GM19193 (cell line): Measurements from ENCODE around the gene C18orf63.

Experiments used
- POLR2A ChIP-seq: IDR thresholded peaks from 4 replicates; pipeline ENCODE4 v1.6.1; 2011; ENCODE audit not compliant: insufficient read depth, insufficient read length; ENCODE audit errors: extremely low read depth

The C18orf63 gene

DNA sequence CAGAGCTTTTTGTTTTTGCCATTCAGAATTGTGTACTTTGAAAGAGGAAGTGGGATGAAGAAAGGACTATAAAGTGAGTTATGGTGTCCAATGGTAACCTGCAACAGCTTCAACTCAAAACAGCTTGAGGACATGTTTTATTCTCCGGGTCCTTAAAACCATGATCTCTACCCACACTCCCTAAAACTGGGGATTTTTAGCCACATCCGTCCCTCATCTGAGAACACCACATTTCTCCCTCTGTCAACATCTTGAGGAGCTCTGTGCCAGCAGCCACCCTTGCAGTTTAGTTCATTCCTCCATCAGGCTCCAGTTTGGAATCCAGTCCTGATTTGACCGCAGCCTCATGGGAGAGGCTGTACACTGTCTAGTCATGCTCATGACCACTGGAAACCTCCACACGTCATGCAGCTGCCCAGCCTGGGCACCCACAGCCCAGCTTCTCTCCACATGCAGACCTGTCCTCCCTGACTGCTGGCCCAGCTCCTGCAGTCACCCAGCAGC is 62.6 kb downstream of the C18orf63 start:
- no peak for TF ChIP-seq POLR2A

DNA sequence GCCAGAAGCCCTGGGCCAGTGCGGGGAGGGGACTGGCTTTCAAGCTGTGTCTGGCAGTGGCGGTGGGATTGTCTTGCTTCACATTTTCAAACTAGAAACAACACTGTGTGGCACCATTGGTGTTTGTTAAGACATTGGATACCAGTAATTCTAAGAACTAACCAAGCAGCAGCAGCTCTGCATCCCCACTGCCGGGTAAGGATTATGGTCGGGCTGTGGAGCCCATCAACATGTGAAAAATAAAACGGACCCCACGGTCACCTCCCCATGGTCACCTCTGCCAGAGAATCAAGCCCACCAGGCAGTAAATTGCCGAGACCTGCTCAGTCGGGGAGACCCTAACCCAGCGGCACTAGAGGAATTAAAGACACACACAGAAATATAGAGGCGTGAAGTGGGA is 65.3 kb downstream of the C18orf63 start:
- TF ChIP-seq POLR2A = no peak

GRCh38 chr18:74381621-74382295 is 66.1 kb downstream of the C18orf63 start:
- TF ChIP-seq POLR2A = no peak

DNA sequence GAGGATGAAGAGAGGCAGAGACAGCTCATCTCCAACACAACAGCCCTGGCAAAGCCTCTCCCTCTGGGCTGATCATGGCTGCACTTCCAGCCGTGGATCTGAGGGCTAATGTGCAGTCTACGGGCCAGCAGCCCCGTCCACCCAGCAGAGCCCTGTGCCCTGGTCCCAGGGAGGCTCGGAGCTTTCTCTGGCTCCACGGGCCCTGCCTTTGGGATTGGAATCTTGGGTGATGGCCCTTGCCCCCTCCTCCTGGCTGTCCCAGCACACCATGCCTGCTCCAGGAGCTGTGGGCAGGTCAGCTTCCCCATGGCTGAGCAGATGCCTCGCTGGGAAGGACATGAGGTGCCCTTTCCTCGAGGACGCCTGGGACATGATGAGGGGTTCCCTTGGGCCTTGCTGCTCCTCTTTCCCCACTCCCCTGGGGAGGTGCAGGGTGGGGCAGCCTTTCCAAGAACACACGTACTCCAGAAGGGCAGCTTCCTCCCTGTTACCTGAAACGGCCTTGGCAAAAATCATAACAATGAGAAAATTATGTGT is 66.9 kb downstream of the C18orf63 start:
- no peak for TF ChIP-seq POLR2A

DNA sequence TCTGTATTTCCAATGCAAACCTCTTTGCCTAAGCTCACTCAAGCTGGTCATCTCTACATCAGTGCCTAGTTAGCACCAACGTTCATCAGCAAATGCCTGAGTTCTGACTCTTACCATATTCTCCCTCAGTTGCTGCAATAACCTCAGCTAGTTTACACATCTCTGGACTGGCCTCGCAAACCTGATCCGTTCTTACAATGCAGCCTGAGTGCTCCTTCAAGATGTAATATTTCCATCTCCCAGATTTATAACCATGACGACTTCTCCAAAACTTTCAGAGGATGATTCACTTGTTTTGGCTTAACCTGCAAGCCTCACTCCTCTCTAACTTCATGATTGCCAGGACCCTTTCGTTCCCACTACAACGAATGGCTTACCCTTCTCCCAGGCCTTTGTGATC is 71.7 kb downstream of the C18orf63 start:
- no peak for TF ChIP-seq POLR2A

DNA sequence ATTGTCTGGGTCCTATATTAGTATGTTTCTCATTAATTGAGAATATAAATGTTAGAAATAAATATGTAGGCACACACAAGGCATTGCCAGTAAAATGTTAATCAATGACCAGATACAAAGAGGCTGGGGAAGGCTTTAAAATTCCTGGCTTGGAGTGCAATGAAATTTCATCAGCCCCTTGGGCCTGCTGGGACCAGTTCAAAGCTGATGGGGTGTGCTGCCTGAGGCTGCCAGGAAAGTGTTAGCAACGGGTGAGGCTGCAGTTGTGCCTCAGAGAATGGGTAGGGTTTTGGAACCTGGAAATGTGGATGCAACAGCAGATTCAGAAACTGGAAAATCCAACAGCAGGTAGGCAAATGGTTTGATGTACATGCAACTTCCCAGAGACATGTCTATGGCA is 72.6 kb downstream of the C18orf63 start:
- TF ChIP-seq POLR2A = no peak

DNA sequence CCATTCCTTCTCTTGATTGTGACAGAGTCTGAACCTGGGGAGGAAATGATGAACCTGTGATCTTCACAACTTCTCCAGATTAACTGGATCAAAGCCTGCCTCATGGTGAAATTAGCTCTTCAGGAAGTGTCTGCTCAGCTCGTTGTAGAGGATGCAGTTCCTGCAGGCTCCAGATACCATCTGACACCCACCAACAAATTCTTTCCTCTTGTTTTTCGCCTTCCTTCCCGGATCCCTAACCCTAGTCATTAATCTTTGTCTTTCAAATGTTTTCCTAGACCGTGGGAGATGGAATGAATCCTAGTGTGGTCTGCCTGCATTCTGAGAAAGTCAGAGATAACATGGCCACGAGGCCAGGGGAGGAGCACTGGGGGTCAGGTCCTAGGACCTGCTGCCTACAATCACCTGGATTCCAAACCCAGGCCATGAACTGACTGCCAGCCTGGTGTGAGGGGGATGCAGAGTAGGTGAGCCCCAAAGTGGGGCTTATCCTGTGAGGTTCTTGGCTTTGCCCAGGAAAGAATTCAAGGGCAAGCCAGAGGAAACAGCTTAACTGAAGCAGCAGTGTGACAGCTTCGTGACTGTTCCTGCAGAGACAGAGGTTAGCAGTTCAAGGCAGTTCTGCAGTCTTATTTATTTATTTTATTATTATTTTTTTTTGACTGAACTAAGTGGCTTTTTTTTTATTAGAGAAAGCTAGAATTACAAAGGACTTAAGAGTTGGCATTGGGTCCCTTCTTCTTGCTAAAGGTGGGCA is 73.7 kb downstream of the C18orf63 start:
- TF ChIP-seq POLR2A = no peak

GRCh38 chr18:74389991-74390390 is 74.4 kb downstream of the C18orf63 start:
- TF ChIP-seq POLR2A = no peak

GRCh38 chr18:74390900-74391299 is 75.3 kb downstream of the C18orf63 start:
- TF ChIP-seq POLR2A = no peak

GRCh38 chr18:74392323-74392722 is 76.7 kb downstream of the C18orf63 start:
- TF ChIP-seq POLR2A = no peak

GRCh38 chr18:74395006-74395405 is 79.4 kb downstream of the C18orf63 start:
- no peak for TF ChIP-seq POLR2A

GRCh38 chr18:74395648-74396154 is 80.1 kb downstream of the C18orf63 start:
- TF ChIP-seq POLR2A = no peak

GRCh38 chr18:74396171-74397169 is 80.8 kb downstream of the C18orf63 start:
- TF ChIP-seq POLR2A = no peak

DNA sequence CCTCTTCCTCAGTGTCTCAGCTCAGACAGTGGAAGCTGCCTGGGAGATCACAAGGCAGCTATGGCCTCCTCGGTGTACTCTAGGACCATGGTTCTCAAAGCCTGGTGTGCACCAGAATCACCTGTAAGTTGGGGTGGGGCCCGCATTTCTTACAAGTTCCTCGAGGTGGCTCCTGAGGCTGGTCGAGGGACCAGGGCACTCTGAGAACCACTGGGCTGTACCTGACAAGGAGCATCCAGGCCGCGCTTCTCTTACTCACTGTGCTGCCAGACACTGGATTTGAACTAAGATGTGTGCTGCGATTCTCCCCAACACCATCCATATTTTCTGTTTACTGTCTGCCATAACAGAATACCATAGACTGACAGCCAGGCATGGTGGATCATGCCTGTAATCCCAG is 81.9 kb downstream of the C18orf63 start:
- TF ChIP-seq POLR2A = no peak
